Mesenchymal stem cell (in vitro differentiated cells and primary cell): ENCODE results near the gene GPR39.

Source experiments
- DNase-seq: peaks from one replicate; pipeline ENCODE4 v3.0.0-alpha.2; 2013
- H2AFZ ChIP-seq: one replicate; pipeline ENCODE4 v1.6.1; 2013; ENCODE audit warnings: low read depth, mild to moderate bottlenecking, control low read depth, inconsistent platforms, low read length, moderate library complexity
- H2AK5ac ChIP-seq: 2 replicates; pipeline ENCODE4 v1.6.1; 2013; ENCODE audit warnings: low read length, moderate library complexity, mild to moderate bottlenecking, inconsistent platforms; ENCODE audit not compliant: severe bottlenecking
- H2BK120ac ChIP-seq: one replicate; pipeline ENCODE4 v1.6.1; 2013; ENCODE audit warnings: low read depth, mild to moderate bottlenecking, inconsistent platforms, low read length, moderate library complexity
- H2BK12ac ChIP-seq, 2 experiments: one replicate each; pipeline ENCODE4 v1.6.1; 2013; ENCODE audit warnings: inconsistent platforms in 2 of 2, low read length in 2 of 2, mild to moderate bottlenecking in 2 of 2, moderate library complexity in 2 of 2, control low read depth in 1 of 2
- H2BK15ac ChIP-seq: one replicate; pipeline ENCODE4 v1.6.1; 2013; ENCODE audit warnings: mild to moderate bottlenecking, low read depth, inconsistent platforms; ENCODE audit not compliant: poor library complexity, severe bottlenecking
- H2BK5ac ChIP-seq: 2 replicates; pipeline ENCODE4 v1.6.1; 2013; ENCODE audit warnings: low read depth, mild to moderate bottlenecking, low read length, control low read depth, inconsistent platforms; ENCODE audit not compliant: poor library complexity, severe bottlenecking
- H3K14ac ChIP-seq, 2 experiments: one replicate each; pipeline ENCODE4 v1.6.1; 2013; ENCODE audit warnings: inconsistent platforms in 2 of 2, low read length in 2 of 2, control low read depth in 1 of 2, mild to moderate bottlenecking in 1 of 2, moderate library complexity in 1 of 2
- H3K18ac ChIP-seq, 2 experiments: one replicate each; pipeline ENCODE4 v1.6.1; 2013; ENCODE audit warnings: inconsistent platforms in 2 of 2, low read length in 2 of 2, control low read depth in 1 of 2, low read depth in 1 of 2, mild to moderate bottlenecking in 1 of 2
- H3K23ac ChIP-seq, 2 experiments: one replicate each; pipeline ENCODE4 v1.6.1; 2013; ENCODE audit warnings: inconsistent platforms in 2 of 2, low read length in 2 of 2, mild to moderate bottlenecking in 2 of 2, moderate library complexity in 2 of 2, control low read depth in 1 of 2
- H3K27ac ChIP-seq: 2 replicates; pipeline ENCODE4 v1.5.1; 2013; ENCODE audit warnings: mild to moderate bottlenecking, moderate library complexity, low read length, control low read depth, inconsistent platforms; ENCODE audit not compliant: poor library complexity, severe bottlenecking
- H3K27me3 ChIP-seq, 2 experiments: 2 replicates each; pipeline versions ENCODE4 v1.6.1 to v1.7.0; 2013; ENCODE audit warnings: low read length in 2 of 2, mild to moderate bottlenecking in 2 of 2, moderate library complexity in 2 of 2, control low read depth in 1 of 2, inconsistent platforms in 1 of 2; ENCODE audit not compliant: control insufficient read depth in 1 of 2, insufficient read depth in 1 of 2
- H3K36me3 ChIP-seq, 2 experiments: 2 replicates each; pipeline versions ENCODE4 v1.6.1 to v1.7.0; 2013; ENCODE audit warnings: low read length in 2 of 2, control low read depth in 1 of 2, inconsistent platforms in 1 of 2, low read depth in 1 of 2, mild to moderate bottlenecking in 1 of 2; ENCODE audit not compliant: insufficient read depth in 2 of 2, control insufficient read depth in 1 of 2
- H3K4ac ChIP-seq, 2 experiments: one replicate each; pipeline ENCODE4 v1.6.1; 2013; ENCODE audit warnings: inconsistent platforms in 2 of 2, low read length in 2 of 2, mild to moderate bottlenecking in 2 of 2, moderate library complexity in 2 of 2, control low read depth in 1 of 2, low read depth in 1 of 2
- H3K4me1 ChIP-seq: 2 replicates; pipeline ENCODE4 v1.6.1; 2013; ENCODE audit warnings: low read depth, low read length, control low read depth; ENCODE audit not compliant: control insufficient read depth, insufficient read depth
- H3K4me2 ChIP-seq: 2 replicates; pipeline ENCODE4 v1.6.1; 2013; ENCODE audit warnings: low read length, mild to moderate bottlenecking, inconsistent platforms; ENCODE audit not compliant: poor library complexity, severe bottlenecking
- H3K4me3 ChIP-seq, 2 experiments: 2 replicates each; pipeline versions ENCODE4 v1.5.1 to v1.7.0; 2013; ENCODE audit warnings: low read length in 2 of 2, mild to moderate bottlenecking in 2 of 2, control low read depth in 1 of 2, low read depth in 1 of 2; ENCODE audit not compliant: insufficient read depth in 1 of 2
- H3K79me1 ChIP-seq: replicated peaks from 2 replicates; pipeline ENCODE4 v1.6.1; 2013; ENCODE audit warnings: mild to moderate bottlenecking, control low read depth, low read length, inconsistent platforms; ENCODE audit not compliant: poor library complexity, severe bottlenecking
- H3K9ac ChIP-seq: 2 replicates; pipeline ENCODE4 v1.7.0; 2013; ENCODE audit warnings: mild to moderate bottlenecking, low read length, moderate library complexity
- H3K9me3 ChIP-seq: 2 replicates; pipeline ENCODE4 v1.7.0; 2013; ENCODE audit warnings: mild to moderate bottlenecking, low read length; ENCODE audit not compliant: control insufficient read depth
- H4K8ac ChIP-seq: one replicate; pipeline ENCODE4 v1.6.1; 2013; ENCODE audit warnings: inconsistent platforms, mild to moderate bottlenecking, low read length, moderate library complexity
- H4K91ac ChIP-seq: one replicate; pipeline ENCODE4 v1.6.1; 2013; ENCODE audit warnings: mild to moderate bottlenecking, low read length, inconsistent platforms
- WGBS: methylation state at CpG from one replicate; pipeline ENCODE4 v1.1.7; 2013; ENCODE audit warnings: mixed read lengths; 5-methylcytosine and 5-hydroxymethylcytosine counted together

The GPR39 gene

GRCh38 chr2:132462236-132462635, 45.6 kb downstream of the GPR39 start:
- Histone ChIP-seq H3K18ac (no peak overlapping the region), H3K27ac (no peak overlapping the region), H3K4me3 (no peak overlapping the region), H2AFZ (no peak overlapping the region), H2BK5ac (no peak overlapping the region), H3K27me3 (no peaks in the 10 kb centered on the region), H2BK12ac (no peak overlapping the region), H3K4me1 (no peaks in the 10 kb centered on the region), H2BK15ac (no peak overlapping the region), H3K9ac (no peak overlapping the region), H2BK120ac (no peak overlapping the region), H4K8ac (no peak overlapping the region), H3K14ac (no peak overlapping the region), H3K79me1 (peaks cover 15% of the 10 kb centered on the region), H3K23ac (no peak overlapping the region), H2AK5ac (no peak overlapping the region), H3K9me3 (peaks cover 59% of the 10 kb centered on the region), H3K36me3 (peaks cover 0 to 7% of the 10 kb centered on the region in 2 experiments), H3K4me2 (no peak overlapping the region), H4K91ac (no peak overlapping the region), H3K4ac (no peak overlapping the region)
- WGBS: 72% methylated on average over 1 of the region's 1 CpG
- DNase-seq: no peak

GRCh38 chr2:132463719-132464118, 47.1 kb downstream of the GPR39 start:
- H2BK5ac ChIP-seq: no peak overlapping the region
- H3K4me1 ChIP-seq: no peaks in the 10 kb centered on the region
- no peak overlapping the region for H2AK5ac ChIP-seq
- peaks cover 74% of the 10 kb centered on the region for H3K9me3 ChIP-seq
- H3K9ac ChIP-seq: no peak overlapping the region
- H3K27ac ChIP-seq: no peak overlapping the region
- H2BK120ac ChIP-seq: no peak overlapping the region
- no peak overlapping the region for H4K91ac ChIP-seq
- no peak overlapping the region for H3K4ac ChIP-seq
- no peak overlapping the region for H3K14ac ChIP-seq
- peak overlapping the region in 1 of 2 experiments; percentile 6 for H3K4me3 ChIP-seq
- no peaks in the 10 kb centered on the region for H3K27me3 ChIP-seq
- H2BK15ac ChIP-seq: no peak overlapping the region
- no peak overlapping the region for H3K4me2 ChIP-seq
- H4K8ac ChIP-seq: no peak overlapping the region
- 90% methylated on average over 4 of the region's 4 CpGs for WGBS
- H2AFZ ChIP-seq: no peak overlapping the region
- DNase-seq: no peak
- H3K79me1 ChIP-seq: peaks cover 21% of the 10 kb centered on the region
- H2BK12ac ChIP-seq: no peak overlapping the region
- H3K36me3 ChIP-seq: peaks cover 0 to 7% of the 10 kb centered on the region in 2 experiments
- no peak overlapping the region for H3K18ac ChIP-seq
- no peak overlapping the region for H3K23ac ChIP-seq

- Histone ChIP-seq H3K4me2 (no peak overlapping the region), H2BK15ac (no peak overlapping the region), H3K14ac (no peak overlapping the region), H2AK5ac (no peak overlapping the region), H3K4me1 (no peaks in the 10 kb centered on the region), H2BK120ac (no peak overlapping the region), H3K23ac (no peak overlapping the region), H3K9me3 (peaks cover 71% of the 10 kb centered on the region), H3K27me3 (no peaks in the 10 kb centered on the region), H3K9ac (no peak overlapping the region), H3K4me3 (no peak overlapping the region), H2AFZ (no peak overlapping the region), H4K8ac (no peak overlapping the region), H3K4ac (no peak overlapping the region), H2BK5ac (no peak overlapping the region), H3K36me3 (peaks cover 0 to 7% of the 10 kb centered on the region in 2 experiments), H3K27ac (no peak overlapping the region), H4K91ac (no peak overlapping the region), H2BK12ac (no peak overlapping the region), H3K18ac (no peak overlapping the region), H3K79me1 (peaks cover 28% of the 10 kb centered on the region)
- no CpG with 5 or more reads among the region's 1 CpG for WGBS
- no peak for DNase-seq
Measured at GRCh38 chr2:132465917-132466316, 49.3 kb downstream of the GPR39 start.

- Histone ChIP-seq H3K9ac (no peak overlapping the region), H3K18ac (no peak overlapping the region), H2AFZ (no peak overlapping the region), H3K79me1 (peaks cover 28% of the 10 kb centered on the region), H3K14ac (no peak overlapping the region), H3K27me3 (no peaks in the 10 kb centered on the region), H3K27ac (no peak overlapping the region), H3K9me3 (peaks cover 68% of the 10 kb centered on the region), H3K4ac (no peak overlapping the region), H2BK120ac (no peak overlapping the region), H3K36me3 (peaks cover 0 to 7% of the 10 kb centered on the region in 2 experiments), H4K91ac (no peak overlapping the region), H3K4me3 (peak overlapping the region in 1 of 2 experiments; percentile 25), H4K8ac (no peak overlapping the region), H3K4me1 (no peaks in the 10 kb centered on the region), H2BK5ac (no peak overlapping the region), H2AK5ac (no peak overlapping the region), H3K23ac (no peak overlapping the region), H2BK12ac (no peak overlapping the region), H2BK15ac (no peak overlapping the region), H3K4me2 (no peak overlapping the region)
- no peak for DNase-seq
- no CpG with 5 or more reads among the region's 1 CpG for WGBS
Measured at GRCh38 chr2:132466428-132467028, 49.9 kb downstream of the GPR39 start.
